ENCODE data around the gene CLDN9. TPM values are rescaled to one million over a fixed set of nuclear protein-coding genes. Genes with fewer than 3 reads are reported as not detected.
A peak's percentile ranks its signal among the peaks of the same experiment; 100 is the strongest.

The CLDN9 gene
- total RNA-seq, 1 donor from 2014 or later, result under 0.01 TPM

- Histone ChIP-seq H3K27me3 (ENCODE audit: control insufficient read depth, insufficient read depth, low read length) (peaks cover 2% of the 10 kb centered on the region), H3K4me3 (ENCODE audit: low read depth, low read length) (peak overlapping the region; percentile 13), H3K36me3 (ENCODE audit: control insufficient read depth, insufficient read depth, low read length) (peaks cover 20% of the 10 kb centered on the region)
- DNase-seq (ENCODE audit: low read depth) (peak; percentile 32), FAIRE-seq (no peak)
- TF ChIP-seq CTCF (IDR thresholded peaks at IDR 0.05; ENCODE audit: insufficient read depth, low read length, severe bottlenecking), result no peak
These were observed 16.9 kb downstream of the CLDN9 start for GRCh38 chr16:3029491-3030221.

DNA sequence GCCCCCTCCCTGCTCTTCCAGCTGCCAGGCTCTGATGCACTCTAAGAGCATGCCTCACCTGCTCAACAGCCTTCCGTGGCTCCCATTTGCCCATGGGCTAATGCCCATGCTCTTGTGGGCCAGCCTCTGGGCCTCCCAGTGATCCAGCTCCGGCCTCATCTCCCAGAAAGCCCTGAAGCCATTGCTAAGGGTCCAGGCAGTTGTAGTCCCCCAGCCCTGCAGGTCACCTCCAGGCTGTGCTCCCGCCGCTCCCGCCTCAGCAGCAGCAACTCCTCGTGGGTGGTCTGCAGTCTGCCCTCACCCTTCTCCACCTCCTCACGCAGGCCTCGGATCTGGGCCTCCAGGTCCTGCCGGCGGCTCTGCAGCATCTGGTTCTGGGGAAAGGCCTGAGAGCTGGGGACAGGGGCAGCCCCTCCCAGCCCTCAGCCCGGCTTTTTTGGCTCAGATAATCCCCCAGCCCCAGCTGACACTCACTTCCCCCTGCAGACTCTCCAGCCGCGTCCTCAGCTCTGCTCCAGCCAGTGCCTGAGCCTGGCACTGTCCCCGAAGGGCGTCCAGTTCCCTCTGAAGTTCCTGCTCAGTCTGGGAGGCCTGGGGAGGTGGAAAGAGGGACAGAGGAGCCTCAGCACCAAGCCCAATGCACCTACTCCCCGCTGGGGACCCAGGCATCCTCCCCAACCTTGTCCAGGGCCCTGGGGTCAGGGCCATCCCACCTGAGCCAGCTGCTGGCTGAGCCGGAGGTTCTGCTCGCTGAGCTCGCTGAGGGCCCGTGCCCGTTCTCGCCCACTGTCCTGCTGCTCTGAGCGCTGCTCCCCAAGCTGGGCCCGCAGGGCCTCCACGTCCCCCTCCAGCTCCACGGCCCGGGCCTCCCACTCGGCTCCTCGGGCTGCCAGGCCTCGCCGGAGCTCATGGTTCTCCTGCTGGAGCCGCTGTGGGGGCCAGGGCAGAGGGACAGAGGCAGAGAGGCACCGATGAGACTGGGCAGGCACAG lies 17.8 kb downstream of the CLDN9 start:
- FAIRE-seq (no peak), DNase-seq (ENCODE audit: low read depth) (no peak)
- no peak overlapping the region for H3K4me3 ChIP-seq (ENCODE audit: low read depth, low read length)
- peaks cover 18% of the 10 kb centered on the region for H3K36me3 ChIP-seq (ENCODE audit: control insufficient read depth, insufficient read depth, low read length)
- peaks cover 4% of the 10 kb centered on the region for H3K27me3 ChIP-seq (ENCODE audit: control insufficient read depth, insufficient read depth, low read length)
- TF ChIP-seq CTCF (IDR thresholded peaks at IDR 0.05; ENCODE audit: insufficient read depth, low read length, severe bottlenecking), result no peak

DNA sequence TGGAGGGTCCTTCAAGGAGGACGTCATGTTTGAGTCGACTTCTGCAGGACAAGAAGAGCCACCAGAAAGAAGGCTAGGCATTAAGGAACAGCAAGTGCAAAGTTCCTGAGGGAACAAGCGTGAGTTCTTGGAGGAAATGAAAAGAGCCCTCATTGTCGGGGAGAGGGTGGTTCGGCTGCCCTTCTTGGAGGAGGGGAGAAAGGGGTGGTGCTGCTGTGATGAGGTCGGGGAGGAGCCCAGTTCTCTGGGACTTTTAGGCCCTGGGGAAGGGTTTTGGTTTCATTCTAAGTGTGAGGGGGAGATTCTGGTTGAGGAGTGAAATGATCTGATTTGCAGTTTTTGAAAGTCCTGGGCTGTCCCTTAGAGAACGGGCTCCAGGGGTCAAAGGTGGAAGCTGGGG lies 19.9 kb downstream of the CLDN9 start:
- Histone ChIP-seq H3K27me3 (ENCODE audit: control insufficient read depth, insufficient read depth, low read length) (peaks cover 10% of the 10 kb centered on the region), H3K36me3 (ENCODE audit: control insufficient read depth, insufficient read depth, low read length) (peaks cover 3% of the 10 kb centered on the region), H3K4me3 (ENCODE audit: low read depth, low read length) (no peak overlapping the region)
- FAIRE-seq, result no peak
- DNase-seq (ENCODE audit: low read depth), result no peak
- TF ChIP-seq CTCF (IDR thresholded peaks at IDR 0.05; ENCODE audit: insufficient read depth, low read length, severe bottlenecking), result no peak

DNA sequence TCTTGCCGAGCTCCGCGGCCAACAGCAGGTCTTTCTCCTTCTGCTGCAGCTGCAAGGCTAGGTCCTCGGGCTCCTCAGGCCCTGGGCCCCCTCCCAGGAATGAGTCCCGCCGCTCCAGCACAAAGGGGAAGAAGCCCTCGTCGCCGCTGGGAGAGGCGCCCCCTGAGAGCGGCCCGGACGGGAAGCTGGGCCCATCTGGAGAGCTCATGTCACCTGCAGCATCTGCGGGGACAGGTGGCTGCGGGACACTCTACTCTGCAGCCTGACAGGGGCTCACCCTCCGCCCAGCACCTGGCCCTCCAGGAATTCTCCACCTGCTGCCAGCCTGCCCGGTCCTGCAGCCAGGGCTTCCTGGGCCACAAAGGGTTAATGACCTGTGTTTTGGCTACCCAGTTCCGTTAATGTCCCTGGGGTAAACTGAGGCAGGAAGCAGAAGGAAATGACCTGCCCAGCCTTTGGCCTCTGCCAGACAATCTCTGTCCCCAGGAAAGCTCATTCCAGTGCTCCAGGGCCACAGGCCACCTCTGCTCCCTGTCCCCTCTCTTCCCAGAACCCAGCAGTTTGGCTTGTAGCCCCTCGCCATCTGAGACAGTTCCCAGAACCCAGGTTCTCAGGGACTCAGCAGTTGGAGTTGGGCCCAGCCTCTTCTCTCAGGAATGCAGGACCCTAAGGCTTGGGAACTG lies 22.7 kb downstream of the CLDN9 start:
- no peak for TF ChIP-seq CTCF (IDR thresholded peaks at IDR 0.05; ENCODE audit: insufficient read depth, low read length, severe bottlenecking)
- no peak for DNase-seq (ENCODE audit: low read depth)
- H3K27me3 ChIP-seq (ENCODE audit: control insufficient read depth, insufficient read depth, low read length), result peaks cover 13% of the 10 kb centered on the region
- H3K36me3 ChIP-seq (ENCODE audit: control insufficient read depth, insufficient read depth, low read length), result peaks cover 2% of the 10 kb centered on the region
- peak overlapping the region; percentile 72 for H3K4me3 ChIP-seq (ENCODE audit: low read depth, low read length)
- no peak for FAIRE-seq

DNA sequence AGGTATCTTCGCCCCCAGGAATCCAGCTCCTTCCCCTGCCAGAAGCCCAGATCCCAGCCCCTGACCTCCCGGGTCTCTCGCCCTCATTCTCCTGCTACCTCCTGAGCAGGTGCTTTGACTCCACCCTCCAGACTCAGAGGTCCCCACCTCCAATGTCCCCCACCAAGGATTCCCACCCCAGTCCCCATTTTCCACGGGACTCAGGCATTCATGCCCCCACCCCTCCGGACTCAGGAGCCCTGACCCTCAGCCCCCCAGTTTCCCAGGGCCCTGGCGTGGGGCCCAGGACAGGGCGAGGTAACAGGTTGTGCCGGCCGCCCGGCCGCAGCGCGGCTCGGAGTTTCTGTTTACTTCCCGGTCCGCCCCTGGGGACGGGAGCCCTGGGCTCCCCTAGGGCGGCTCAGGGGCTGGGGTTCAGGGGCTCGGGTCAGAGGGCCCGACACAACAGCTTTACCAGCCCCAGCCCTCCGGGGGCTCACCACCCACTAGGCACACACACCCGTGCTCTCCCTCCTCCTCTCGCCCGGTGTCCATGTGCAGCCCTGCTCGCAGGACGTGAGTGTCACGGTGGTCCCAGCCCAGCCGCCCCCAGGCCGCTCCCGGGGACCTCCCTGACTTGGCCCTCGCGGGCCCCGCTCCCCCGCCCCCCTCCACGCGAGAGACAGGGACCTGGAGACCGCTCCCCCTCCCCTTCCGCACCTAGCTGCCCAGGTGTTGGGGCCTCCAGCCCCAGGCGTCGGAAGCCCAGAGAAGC lies 23.4 kb downstream of the CLDN9 start:
- DNase-seq (ENCODE audit: low read depth), result no peak
- FAIRE-seq, result no peak
- peaks cover 2% of the 10 kb centered on the region for H3K36me3 ChIP-seq (ENCODE audit: control insufficient read depth, insufficient read depth, low read length)
- peaks cover 13% of the 10 kb centered on the region for H3K27me3 ChIP-seq (ENCODE audit: control insufficient read depth, insufficient read depth, low read length)
- no peak for TF ChIP-seq CTCF (IDR thresholded peaks at IDR 0.05; ENCODE audit: insufficient read depth, low read length, severe bottlenecking)
- peak overlapping the region; percentile 72 for H3K4me3 ChIP-seq (ENCODE audit: low read depth, low read length)
